ENCODE results near the gene PLCB4.

GRCh38 chr20:9214685-9215084 is 145.8 kb downstream of the PLCB4 start:
- TF ChIP-seq CTCF (IDR thresholded peaks at IDR 0.05): no peak
- no peak for TF ChIP-seq EP300 (IDR thresholded peaks at IDR 0.05)
- no peak for TF ChIP-seq POLR2A (IDR thresholded peaks at IDR 0.05)
